HG03442 (cell line): ENCODE results near the gene AATK.

Experiments used
- ATAC-seq: cut with Tn5 transposase; IDR thresholded peaks from one replicate; pipeline ENCODE4 v1.9.1; 2021; ENCODE audit warnings: mild to moderate bottlenecking, moderate library complexity; ENCODE audit not compliant: unreplicated experiment

Gene AATK

GRCh38 chr17:81183316-81183715, 17.3 kb upstream of the AATK start:
- ATAC-seq: no peak

DNA sequence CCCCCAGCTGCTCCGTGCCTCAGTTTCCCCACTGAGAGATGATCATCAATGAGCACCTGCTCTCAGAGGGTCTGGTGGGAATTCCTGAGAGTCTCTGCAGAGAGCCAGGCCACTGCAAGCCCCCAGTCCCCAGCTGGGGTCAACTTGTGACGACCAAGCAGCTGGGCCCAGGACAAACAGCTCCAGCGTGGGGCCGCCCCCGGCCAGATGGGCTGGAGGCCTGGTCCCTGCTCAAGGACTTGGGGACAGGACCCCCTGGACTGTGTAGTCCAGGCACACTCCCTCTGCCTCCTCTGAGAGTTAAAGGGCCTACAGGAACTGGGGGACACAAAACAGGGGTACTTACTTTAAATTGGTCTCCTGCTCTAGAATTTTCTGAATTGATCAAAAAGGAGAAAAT, 16.6 kb upstream of the AATK start:
- no peak for ATAC-seq

GRCh38 chr17:81181811-81182185, 15.8 kb upstream of the AATK start:
- no peak for ATAC-seq

DNA sequence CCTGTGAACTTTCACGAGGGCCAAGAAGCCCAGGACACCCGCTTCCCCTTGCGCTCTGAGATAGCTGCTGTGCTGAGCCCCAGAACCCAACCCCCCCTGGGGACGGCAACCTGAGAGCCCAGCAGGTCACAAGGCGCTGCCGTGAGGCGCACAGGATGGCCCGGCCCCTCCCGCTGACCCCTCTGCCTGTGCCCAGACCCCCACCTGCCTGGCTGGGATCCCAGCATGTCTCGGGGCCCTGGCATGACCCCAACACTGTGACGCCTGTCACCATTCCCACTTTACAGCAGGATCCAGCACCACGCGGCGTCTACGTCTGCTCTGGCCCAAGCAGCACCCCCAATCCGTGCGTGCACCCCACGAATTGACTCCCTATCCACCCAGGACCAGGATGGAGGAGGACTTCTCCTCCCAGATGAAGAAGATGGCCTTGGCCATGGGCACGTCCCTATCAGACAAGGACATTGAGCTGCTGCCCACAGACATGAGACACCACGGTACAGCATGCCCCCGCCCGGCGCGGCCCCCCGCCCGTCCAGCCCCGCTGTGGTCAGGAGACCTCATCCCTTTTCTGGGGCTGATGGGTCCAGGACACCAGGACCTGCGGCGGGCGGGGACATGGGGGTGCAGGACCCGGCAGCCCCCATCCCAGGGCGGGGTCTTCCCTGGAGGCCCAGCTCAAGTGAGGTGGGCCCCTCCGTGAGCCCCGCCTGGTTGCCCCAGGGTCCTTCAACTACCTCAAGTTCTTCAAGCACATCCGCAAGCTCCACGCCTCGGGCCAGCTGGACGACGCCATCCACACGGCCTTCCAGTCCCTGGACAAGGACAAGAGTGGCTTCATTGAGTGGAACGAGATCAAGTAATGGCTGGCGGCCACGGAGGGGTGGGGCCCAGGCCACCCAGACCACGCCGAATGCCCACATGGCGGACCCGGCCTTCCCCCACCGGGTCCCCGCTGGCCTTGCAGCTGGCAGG, 15.1 kb upstream of the AATK start:
- no peak for ATAC-seq

GRCh38 chr17:81179861-81180260, 13.8 kb upstream of the AATK start:
- no peak for ATAC-seq

- ATAC-seq: no peak
Measured at GRCh38 chr17:81179220-81179619, 13.2 kb upstream of the AATK start.

DNA sequence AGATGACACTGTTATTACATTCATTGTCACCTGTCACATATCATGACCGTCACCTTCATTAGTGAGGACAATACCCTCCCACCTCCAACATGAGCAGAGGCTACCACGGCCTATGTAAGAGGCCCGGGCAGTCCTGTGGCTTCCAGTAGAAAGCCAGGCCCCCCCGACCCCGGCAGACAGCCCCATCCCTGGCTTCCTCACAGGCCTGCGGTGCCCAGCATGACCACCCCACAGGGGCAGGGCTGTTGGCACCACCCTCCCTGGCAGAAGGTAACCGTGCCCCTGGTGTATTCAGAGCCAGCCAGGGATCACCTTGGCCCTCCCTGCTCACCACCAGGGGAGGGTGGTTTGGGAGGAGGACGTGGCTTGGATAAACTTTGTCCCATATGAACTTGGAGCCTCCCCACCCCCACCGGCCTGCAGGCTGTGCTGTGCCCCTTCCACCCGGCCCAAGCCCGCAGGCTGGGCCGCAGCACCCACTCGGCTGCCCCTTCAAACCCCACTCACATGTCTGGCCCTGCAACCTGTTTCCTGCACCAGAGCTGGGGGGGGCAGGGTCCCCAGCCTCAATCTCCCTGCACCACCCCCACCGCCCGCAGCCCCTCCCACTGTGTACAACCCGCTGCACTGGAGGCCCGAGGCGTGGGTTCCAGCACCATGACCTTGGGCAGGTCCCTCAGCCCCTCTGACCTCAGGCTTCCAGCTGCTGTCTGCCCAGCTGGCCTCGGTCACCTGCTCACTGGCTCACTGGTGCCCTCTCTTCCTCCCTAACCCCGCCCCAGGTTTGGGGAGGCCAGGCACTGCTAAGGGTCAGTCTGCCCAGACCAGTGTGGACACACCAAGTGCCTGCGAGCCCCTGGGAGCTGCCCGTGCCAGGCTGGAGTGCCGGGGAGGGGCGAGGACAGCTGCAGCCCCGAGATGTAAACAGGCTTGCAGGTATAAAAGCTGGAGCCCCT, 12.4 kb upstream of the AATK start:
- ATAC-seq: no peak

- ATAC-seq: no peak
Measured at GRCh38 chr17:81176666-81177065, 10.6 kb upstream of the AATK start.

DNA sequence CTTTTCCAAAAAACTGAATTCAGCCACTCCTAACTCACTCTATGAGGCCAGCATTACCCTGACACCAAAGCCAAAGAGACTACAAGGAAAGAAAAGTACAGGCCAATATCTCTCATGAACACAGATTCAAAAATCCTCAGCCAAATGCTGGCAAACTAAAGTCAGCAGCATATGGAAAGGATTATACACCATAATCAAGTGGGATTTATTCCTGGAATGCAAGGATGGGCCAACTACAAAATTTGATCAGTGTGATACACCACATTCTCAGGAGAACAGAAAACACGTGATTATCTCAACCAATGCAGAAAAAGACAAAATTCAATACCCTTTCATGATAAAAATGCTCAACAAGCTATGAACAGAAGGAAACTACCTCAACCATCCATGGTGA, 7.7 kb upstream of the AATK start:
- ATAC-seq: no peak

DNA sequence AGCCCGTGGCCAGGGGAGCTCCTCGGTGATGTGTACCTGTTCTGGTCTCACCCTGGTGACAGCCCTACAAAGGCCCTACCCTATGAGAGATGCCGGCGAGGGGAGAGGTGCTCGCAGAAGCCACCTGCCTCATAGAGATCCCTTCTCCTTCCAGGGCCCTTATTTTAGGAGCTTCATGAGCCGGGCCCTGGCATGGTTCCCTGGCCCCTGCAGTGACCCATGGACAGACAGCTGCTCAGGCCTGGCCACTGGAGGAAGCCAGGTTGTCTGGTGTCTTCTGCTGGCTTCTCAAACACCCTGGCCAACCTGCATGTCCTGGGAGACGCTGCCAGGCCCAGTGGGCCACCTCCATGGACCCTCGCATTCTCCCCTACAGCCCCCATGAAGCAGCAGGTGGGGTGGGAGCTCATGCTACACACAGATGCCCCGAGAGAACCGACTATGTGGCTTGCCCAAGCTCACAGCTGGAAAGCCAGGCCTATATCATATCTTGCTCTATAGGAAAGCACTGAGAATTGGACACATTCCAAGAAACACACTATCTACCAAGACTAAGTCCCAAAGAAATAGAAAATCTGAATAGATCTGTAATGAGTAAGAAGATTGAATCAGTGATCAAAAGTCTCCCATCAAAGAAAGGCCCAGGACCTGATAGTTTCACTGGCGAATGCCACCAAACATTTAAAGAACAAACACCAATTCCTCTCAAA, 7.2 kb upstream of the AATK start:
- ATAC-seq: no peak

- no peak for ATAC-seq
Measured at GRCh38 chr17:81171941-81172340, 5.9 kb upstream of the AATK start.

DNA sequence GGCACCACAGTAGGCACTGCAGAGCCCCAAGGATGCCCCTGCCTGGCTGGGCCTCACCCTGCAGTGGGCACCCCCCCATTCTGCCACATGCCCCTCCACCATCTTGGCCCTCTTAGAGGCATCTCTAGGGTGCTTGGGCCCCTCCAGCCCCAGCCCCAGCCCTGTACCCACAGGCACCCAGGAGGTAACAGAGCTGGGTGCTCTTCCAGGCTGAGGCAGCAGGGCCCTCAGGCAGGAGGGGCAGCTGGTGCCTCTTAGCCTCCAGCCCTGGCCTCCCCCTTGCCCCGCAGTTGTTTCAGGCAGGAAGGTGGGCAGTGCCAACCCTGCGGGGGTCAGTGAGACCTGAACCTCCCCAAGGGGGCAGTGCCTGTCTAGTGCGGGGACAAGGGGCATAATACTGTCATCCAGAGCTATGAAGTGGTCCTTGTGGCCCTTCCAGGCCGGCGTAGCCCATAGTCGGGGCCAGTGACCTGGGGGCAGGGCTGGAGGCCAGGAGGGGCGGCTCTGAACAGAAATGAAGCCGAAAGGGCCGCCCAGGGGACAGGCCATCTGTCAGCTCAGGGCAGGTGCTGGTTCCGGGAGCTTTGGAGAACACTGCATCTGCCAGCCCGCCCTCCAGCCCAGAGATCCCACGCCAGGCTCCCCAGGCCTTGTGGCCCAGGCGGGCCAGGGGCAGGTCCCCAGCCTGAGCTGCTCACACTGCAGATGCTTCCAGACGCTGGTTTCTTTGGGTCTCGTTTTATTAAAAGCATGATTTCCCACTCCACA, 4.9 kb upstream of the AATK start:
- ATAC-seq: no peak

DNA sequence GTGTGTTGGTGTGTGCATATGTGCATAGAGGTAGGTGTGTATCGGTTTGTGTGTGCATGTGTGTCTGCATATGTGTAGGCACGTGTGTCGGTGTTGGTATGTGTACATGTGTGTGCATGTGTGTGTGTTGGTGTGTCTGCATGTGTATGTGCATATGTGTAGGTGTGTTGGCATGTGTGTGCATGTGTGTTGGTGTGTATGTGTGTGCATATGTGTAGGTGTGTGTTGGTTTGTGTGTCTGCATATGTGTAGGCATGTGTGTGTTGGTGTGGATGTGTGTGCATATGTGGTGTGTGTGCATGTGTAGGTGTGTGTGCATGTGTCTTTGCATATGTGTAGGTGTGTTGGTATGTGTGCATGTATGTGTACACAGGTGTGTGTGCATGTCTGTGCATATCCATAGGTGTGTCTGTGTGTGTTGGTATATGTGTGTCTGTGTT, 3.9 kb upstream of the AATK start:
- ATAC-seq: no peak

DNA sequence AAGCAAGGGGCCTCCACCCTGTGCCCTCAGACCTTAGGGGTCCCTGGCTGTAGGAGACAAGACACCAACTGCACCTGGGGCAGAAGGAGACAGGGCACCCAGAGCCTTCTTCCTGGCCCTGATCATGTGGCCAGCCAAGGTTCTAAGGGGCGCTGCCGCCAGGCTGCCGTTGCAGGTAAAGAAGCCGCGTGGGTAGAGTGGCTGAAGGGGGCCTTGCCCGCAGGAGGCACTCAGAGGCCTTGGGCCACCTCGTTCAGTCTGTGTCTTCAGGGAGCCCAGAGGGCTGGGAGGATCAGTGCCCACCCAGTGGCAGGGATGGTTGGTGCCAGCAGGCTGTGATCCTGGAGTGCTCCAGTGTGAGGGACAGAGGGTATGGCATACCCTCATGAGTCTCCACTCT, 1.6 kb upstream of the AATK start:
- no peak for ATAC-seq

- no peak for ATAC-seq
Measured at GRCh38 chr17:81167194-81167524, 1.1 kb upstream of the AATK start.

DNA sequence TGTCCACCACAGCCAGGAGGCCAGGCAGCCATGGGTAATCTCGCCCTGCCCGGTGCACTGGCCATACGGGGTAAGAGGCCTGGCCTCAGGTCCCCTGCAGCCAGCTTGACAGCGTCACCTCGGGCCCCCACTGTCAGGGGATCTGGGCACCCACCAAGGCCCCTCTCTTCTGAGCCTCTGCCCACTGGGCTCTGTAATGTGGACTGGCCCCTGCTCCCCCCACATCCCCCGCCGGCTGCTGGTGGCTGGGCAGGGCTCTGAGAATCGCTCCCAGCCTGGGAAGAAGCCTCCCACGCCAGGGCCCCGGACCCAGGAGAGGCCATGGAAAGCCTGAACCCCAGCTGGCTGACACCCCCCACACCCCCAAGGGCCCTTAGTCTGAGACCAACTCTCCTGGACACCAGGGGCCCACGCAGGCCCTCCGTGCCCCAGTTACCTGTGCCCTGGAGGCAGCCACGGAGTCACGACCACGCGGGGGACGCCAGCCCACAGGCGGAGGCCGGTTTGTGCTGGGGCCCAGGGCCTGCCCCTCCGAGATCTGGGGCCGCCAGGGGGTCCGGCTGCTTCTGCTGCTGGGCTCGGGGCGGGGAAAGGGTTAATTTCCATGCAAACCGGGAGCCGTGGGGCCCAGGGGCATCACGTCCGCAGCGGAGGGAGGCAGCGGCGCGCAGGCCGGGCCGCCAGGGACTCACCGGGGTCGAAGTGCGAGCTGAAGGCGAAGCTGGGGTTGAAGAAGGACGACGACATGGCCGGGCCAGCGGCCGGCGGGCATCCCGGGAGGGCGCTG, 582 bp downstream of the AATK start, which contains the start of gene PVALEF:
PVALEF (plus strand) TSS at position 262 of the 787 bp plus-strand sequence. CDS start 15,720 bp downstream, outside the sequence.
- no peak for ATAC-seq

DNA sequence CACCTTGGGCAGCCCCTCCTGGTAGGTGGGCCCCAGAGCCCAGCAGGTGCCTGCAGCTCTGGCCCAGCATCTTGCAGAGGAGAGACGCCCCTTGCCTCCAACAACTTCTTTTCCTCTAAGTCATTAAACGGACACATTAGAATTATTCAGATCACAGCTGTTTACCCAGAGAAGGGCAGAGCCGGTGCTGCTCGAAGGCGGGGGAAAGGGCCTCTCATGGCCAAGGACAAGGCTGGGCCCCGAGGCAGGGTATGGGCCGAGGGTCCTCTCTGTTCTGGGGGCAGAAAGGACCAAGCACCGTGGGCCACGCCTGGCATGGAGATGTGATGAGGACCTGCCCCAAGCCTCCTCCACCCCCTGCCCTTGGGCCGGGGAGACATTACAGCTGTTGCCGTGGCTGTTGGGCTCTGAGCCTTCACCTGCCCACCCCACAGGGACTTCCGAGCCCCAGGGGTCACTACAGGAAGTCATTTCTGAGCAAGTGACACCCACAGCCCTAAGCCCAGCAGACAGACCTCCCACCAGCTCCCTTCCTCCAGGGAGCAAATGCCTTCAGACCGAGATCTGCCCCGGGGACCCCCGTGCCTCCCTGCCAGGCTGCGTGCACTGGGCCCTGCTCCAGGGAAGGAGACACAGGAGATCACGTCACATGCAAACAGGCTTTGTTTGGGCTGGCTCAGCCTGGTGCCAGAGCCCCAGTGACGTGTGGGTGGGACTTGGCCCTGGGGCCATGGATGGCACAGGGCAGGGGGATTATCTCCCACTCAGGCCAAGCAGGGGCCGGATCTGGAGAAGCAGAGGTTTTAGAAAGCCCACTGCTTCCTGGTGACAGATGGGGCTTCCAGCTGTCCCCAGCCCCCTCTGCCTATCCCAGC, 1.4 kb downstream of the AATK start:
- no peak for ATAC-seq

DNA sequence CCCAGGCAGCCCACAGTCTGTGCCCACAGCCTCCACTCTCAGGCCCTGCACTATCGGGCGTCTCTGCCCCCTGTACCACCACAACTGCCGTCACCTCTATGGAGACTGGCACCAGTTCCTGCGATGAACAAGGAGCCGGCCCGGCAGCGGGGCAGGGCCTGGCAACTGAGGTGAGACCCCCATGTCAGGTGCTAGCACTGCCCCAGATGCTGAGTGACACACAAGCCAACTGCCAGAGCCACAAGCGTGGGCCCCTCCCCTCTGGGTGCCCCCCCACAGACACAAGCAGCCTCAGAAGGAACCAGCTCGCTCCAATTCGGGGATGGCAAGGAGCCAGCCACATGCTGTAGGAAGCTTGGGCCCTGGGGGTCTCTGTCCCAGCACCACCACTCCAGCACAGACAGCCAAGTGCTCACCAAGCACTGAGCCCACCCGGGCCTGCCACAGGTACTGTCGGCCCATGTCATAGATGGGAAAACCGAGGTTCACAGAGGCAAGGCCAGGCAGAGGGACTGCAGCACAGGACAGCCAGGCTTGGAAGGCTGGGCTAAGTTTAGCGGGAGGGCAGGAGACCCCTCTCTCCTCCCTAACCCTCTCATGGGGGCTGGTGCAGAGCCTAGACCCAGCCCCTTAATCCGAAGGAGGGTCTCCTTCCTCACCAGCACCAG, 2.2 kb downstream of the AATK start:
- ATAC-seq: no peak
